Vagina (tissue), 2 donors: ENCODE results near the gene THADA.

ENCODE experiments used
- CTCF ChIP-seq, 3 experiments: fragments of 450-650 bp in 2 of 3; fragments of 200-600 bp in 1 of 3; sonication (generic) in 1 of 3; IDR thresholded peaks; one replicate each; pipeline ENCODE4 v1.5.1; 2017 to 2019; ENCODE audit warnings: antibody characterized with exemption in 3 of 3, mild to moderate bottlenecking in 2 of 3, moderate library complexity in 2 of 3
- POLR2A ChIP-seq, 2 donors: fragments of 450-650 bp; IDR thresholded peaks; one replicate each; pipeline ENCODE4 v1.6.1; 2017; ENCODE audit warnings: antibody characterized with exemption in 2 of 2, mild to moderate bottlenecking in 2 of 2, moderate library complexity in 2 of 2

- TF ChIP-seq CTCF (IDR thresholded peaks at IDR 0.05): no peak
- no peak for TF ChIP-seq POLR2A (IDR thresholded peaks at IDR 0.05)
These were observed 340.4 kb downstream of the THADA start for GRCh38 chr2:43255296-43255910.
